ENCODE data around the gene DHX38.

DNA sequence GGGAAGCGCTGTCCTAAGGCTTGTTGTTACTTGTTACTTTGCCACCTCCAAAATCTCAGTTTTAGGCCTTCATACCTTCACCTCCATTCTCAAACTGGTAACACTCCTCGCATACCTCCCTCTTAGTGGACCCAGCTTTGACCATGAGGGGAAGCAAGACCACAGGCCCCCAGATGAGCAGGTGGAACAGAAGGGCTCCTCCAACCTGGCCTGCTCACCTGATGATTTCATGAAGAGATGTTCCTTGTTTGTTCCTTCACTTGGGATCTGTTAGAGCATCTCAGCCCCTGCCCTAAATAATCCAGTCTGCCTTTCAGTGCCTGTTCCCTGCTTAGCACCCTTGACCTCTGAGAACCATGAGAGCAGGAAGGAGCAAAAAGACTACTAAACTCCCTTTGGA lies 28.7 kb downstream of the DHX38 start:
- TF ChIP-seq FOXM1 (IDR thresholded peaks at IDR 0.05; ENCODE audit: borderline replicate concordance) (no peak), TARDBP (IDR thresholded peaks at IDR 0.05) (no peak), FOXA1 (IDR thresholded peaks at IDR 0.05) (no peak), ELF4 (IDR thresholded peaks at IDR 0.05) (no peak), SP1 (IDR thresholded peaks at IDR 0.05) (no peak), ZNF384 (IDR thresholded peaks at IDR 0.05) (no peak), BHLHE40 (IDR thresholded peaks at IDR 0.05; ENCODE audit: borderline replicate concordance) (no peak)
